Activated CD4-positive, alpha-beta T cell treated with anti-CD3 and anti-CD28 coated beads for 24 hours (primary cell): ENCODE measurements around the gene PLCL1.
A peak's percentile ranks its signal among the peaks of the same experiment; 100 is the strongest.

Source experiments
- DNase-seq, 2 donors: peaks; one replicate each; pipeline ENCODE4 v3.0.0-alpha.2; 2020; ENCODE audit warnings: low read depth in 2 of 2

The PLCL1 gene

DNA sequence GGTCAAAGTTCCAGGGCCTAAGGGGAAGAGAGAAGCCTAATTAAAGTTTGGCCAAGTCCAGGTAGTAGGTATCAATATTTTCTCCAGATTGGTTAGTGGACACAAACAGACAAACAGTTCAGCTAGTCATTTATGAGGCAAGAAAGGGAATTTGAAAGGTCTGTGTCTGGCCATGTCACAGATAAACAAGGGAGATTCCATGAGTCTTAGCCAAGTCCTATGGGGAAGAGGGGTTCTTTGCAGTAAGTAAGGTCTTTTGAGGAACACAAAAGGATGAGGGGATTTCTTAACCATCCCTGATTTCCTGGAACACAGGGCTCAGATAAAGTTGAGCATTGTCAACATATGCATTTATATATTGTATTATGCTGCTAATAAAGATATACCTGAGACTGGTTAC, 310.8 kb downstream of the PLCL1 start:
- no peak for DNase-seq

DNA sequence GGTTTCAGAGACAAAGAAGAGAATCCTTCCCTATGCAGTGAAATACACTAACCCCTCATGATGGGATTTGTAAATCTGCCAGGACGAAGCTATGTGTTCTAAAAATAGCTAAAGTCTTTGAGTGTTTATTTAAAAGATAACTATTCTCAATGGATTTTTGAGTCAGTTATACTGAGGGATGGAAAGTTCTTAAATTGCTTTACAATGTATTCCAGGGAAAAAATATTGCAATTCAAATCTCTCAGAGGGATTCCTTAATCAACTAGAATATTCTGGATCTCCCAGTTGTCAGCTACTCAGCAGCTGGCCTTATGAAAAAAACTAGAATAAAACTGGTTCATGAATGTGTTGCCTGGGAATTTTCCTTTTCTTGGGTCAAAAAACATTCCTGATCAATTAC, 312.4 kb downstream of the PLCL1 start:
- no peak for DNase-seq

DNA sequence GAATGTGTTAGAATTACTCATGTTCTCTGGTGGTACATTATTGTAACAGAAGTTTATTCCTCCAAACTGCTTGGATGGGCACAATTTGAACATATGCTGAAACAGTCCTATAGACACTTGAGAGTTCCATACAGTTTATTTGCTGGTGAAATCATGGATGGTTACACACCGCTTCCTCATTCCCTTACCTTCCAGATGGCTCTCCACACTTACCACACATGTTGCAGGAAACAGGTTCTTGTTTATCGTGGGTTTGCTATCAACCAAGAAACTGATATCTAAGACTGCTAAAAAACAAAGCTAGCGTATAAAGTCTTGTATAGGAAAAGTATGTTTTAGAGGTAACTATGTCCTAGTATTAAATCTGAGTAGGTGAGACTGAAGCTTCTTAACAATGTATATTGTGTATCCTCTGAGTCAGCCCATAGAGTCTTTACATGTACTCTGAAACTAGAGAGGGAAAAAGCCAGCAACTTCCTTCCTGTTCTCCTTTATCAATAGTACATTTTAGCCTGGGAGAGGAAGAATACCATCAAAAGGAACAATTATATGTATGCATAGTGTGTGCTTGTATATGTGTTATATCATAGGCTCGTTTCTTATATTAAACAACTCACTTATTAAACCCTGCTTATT, 313.1 kb downstream of the PLCL1 start:
- DNase-seq = no peak

DNA sequence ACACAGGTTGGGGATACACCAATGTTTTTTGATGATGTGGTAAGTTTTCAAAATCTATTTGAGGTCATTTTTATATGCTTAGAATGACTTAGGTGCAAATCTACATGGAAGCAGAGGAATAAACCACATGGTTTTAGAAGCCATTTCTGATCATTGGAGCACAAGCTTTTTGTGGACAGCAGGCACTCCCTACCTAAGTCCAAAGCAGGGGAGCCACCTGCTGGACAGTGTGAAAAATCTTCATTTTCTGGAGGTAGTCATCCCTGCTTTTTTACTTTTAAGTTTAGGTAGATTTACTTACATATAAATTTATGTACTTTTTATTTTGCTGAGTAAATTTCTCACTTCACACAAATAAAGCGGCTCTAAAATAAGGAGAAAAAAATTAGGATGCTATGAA, 323.2 kb downstream of the PLCL1 start:
- DNase-seq = peak; percentile 19 to 25

DNA sequence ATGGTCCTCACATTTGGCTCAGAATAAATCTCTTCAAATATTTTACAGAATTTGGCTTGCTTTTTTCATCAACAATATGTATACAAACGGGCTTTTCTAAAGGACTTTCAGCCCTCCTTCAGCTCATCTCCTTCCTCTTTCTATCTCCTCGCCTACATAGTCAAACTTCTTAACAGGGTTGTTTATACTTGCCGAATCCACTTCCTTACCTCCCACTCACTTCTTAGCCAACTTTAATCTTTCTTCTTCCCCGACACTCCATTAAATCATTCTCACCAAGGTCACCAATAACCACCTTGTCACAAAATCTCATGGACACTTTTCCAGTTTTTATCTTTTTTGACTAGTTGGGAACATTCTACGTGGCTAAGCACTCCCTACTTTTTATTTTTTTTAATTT, 325.2 kb downstream of the PLCL1 start:
- DNase-seq = no peak

DNA sequence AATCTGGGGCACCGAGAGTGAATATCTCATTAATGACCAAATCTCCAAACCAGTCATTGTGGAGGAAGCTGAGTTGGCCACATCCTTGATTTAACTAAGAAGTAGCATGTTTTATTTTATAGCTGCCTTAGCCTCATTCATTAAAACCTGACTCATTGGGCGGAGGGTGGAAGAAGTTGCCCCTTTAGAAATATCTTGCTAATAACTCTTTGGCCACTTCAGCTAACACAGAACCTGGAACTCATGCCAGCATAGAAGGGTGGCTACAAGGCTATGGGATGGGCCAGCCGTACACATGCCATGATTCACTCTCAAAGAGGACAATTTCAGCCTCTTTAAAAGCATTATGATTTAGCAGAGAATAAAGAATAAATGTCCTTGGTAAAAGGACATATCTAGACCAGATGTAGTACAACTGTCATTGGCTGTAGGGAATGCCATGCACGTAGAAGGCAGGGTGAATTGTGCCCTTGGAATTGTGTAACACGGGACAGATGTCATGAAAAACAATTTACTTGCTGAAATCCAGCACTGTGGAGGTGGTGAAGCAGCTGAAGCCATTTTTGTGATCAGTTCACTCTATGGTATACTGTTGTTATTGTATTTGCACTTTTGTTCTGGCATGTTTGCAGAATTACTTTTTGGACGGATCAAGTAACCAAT, 330.0 kb downstream of the PLCL1 start:
- DNase-seq = no peak

DNA sequence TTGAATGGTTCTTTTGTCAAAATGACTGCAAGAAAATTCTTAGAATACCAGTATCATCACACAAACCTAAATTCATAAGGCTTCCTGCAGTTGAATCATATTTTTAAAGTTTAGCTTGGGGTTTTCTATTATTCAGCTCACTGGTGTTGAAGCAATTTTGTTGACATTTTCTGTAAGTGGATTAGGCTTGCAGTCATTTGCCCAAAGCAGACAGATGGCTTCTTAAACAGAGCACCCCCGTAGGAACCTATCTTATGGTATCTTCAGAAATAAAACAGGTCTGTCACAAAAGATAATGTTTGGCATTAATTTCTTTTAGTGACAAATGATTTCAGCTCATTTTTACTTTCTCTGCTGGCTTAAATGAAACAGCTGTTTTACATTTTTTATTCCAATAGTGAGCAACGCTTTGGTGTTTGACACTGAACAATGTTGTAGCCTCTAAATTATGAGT, 331.1 kb downstream of the PLCL1 start:
- DNase-seq = no peak

DNA sequence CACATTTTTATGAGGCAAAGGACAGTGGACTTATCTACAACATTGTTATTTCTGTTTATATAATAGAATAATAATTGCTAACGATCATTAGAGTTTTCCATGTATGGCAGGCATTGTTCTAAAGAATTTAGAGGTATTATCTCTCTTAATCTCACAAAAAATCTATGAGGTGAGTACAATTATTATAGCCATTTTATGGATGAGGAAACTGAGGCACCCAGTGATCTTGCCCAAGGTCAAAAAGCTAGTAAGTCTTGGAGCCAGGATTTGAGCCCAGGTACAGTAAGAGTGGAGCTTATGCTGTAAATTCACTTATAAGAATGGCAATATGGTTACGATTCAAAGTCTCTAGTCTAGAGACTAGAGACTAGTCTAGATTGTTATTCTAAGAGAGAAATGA, 331.7 kb downstream of the PLCL1 start:
- DNase-seq = no peak

DNA sequence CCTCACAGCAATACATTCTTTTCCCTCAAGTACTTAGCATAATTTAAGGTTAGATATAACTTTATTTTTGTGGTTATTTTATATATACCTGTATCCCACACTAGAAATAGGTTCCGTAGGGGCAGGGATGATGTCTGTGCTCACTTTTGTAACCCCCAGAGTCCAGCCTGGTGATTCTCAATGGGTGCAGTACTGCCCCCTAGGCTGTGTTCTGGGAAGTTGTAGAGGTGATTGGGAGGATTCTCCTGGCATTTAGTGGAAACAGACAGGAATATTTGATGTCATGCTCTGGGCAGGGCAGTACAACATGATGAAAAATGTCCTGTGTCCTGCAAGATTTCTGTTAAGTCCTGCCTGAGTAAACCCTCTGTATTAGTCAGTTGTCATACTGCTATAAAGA, 333.3 kb downstream of the PLCL1 start:
- no peak for DNase-seq

DNA sequence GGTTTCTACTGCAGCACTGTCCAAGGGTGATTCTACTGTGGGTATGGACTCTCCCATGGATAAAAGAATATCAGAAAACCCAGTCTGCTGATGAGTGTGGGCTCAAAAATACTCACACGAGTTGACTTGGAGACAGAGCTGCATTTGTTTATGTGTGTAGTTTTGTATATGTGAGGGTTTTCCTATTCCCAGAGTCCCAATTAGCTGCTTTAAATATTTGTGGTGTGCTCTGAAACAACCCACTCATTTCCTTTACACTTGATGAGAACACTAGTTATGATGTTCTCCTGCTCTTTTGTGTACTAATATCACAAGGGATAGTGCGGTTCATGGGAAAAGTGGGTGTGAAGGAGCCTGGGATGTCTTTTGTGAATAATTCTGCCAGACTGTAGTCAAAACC, 337.3 kb downstream of the PLCL1 start:
- no peak for DNase-seq

DNA sequence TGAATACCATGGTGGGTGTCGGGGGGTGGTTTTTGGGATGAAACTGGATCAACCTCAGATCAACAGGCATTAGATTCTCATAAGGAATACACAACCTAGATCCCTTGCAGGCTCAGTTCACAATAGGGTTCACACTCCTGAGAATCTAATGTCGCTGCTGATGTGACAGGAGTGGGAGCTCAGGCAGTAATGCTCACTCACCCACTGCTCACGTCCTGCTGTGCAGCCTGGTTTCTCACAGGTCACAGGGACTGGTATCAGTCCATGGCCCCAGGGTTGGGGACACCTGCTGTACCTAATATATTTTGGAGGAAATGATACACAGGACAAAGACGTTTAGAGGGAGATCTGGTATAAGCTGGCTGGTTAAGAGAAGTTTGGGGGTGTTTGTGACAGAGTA, 338.8 kb downstream of the PLCL1 start:
- no peak for DNase-seq

DNA sequence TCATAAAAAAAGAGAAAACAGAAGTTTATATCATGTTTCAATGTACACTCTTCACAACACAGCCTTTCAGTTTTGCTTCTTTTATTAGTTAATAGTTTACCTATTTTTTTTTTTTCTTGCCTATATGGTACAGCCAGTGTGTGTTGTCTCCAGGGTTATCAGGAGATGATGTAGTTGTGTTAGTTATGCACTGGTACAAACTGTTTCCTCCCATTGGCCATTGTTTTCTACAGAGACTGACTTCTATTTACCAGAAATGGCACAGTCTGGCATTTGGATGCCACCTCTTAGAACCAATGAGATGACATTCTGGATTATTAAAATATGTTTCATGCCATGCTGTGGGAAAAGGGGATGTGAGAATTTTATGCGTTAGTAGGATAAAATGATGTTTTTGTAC, 339.4 kb downstream of the PLCL1 start:
- DNase-seq = no peak

DNA sequence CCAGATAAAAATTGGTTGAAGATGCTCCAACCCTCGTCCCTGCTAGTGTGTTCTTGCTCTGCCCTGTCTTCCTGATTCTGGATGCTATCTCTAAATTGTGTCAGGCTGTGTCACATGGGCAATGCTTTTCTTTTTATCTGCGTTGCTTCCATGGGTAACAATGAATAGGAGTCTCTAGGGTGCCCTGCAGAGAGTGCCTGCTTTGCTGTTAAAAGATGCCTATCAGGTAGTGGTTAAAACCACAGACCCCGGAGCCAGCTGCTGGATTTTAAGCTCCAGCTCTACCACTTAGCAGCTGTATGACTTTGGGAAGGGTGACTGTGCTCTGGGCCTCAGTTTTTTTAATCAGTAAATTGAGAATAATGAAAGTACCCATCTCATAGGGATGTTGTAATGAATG, 340.3 kb downstream of the PLCL1 start:
- DNase-seq = no peak

DNA sequence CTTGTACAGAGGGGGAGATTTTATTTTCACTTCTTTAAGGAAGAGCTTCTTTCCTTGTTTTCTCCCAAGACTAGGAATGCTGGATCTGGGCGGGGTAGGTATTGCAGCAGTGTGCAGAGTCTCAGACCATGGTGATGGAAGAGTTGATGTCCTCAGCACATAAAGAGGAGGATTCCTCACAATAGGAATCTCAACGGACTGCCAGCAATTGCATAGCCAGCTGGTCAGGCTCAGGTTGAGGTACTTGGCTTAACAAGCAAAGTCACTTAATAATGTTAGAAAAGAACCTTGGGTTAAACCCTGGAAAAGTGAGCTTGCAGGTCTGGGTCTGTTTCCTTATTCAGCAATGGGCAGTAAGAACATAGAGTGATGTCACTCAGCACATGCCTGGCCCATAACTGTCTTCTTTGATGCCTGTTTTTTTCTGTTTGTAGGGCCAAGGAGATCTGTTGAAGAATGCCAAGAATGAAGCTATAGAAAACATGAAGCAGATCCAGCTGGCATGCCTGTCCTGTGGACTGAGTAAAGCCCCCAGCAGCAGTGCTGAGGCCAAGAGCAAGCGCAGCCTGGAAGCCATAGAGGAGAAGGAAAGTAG, 342.1 kb downstream of the PLCL1 start:
- no peak for DNase-seq

DNA sequence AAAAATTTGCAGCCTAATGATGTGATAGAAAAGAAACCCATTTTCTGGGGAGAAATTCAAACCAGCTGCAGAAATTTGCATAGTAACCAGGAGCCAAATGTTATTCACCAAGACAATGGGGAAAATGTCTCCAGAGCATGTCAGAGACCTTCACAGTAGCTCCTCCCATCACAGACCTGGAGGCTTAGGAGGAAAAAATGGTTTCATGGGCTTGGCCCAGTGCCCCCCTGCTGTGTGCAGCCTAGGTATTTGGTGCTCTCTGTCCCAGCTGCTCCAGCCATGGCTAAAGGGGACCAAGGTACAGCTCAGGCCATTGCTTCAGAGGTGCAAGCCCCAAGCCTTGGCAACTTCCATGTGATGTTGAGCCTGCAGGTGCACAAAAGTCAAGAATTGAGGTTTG, 352.9 kb downstream of the PLCL1 start:
- DNase-seq = no peak

DNA sequence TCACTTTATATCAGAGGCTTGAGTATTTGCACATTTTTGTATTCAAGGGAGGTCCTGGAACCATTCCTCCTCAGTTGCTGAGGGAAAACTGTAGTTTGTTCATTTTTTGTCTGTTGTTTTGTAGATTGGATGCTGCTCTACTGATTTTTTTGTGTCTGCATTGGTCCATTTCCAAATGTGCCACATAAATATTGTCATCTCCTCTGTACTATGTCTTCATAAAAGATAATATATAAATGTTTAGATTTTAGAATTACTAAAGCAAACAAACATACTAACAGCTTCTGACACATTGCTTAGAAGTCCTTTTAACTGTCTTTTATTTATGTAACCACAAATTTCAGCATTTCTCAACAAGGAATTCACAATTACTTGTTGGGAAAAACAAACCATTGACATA, 356.8 kb downstream of the PLCL1 start:
- DNase-seq = no peak

DNA sequence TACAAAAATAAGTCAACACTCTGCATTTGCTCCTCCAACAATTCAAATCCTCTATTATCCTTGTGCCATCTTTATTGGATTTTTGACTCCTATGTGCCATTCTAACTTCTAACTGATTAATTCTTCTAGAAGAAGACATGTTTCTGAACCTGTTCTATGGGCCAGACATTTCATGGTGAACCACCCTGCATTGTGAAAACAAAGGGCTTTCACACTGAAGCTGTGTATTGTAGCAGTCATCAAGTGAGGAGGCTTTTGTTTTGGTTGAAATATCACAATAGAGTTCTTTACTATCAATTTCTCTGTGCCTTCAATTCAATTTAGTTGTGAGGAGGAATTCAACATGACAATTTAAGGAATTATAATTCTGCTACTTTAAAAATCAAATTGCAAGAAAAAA, 357.9 kb downstream of the PLCL1 start:
- no peak for DNase-seq

DNA sequence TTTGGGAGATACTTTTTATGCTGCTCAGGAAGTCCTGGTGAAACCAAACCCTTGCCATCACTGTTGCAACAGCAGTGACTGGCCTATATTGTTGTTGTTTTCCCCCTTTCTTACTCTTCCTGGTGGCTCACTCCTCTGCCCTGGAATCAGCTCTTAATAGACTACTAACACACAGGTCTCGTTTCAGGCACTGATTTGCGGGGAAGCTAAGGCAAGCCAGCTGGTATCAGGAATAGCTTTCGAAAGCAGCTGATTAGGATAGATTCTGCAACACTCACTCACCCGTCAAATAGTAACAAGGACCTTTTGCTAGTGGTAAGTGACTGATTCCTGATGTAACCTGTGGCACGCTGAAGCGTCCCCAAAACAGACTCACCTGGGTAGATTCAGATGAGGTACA, 360.4 kb downstream of the PLCL1 start:
- no peak for DNase-seq

DNA sequence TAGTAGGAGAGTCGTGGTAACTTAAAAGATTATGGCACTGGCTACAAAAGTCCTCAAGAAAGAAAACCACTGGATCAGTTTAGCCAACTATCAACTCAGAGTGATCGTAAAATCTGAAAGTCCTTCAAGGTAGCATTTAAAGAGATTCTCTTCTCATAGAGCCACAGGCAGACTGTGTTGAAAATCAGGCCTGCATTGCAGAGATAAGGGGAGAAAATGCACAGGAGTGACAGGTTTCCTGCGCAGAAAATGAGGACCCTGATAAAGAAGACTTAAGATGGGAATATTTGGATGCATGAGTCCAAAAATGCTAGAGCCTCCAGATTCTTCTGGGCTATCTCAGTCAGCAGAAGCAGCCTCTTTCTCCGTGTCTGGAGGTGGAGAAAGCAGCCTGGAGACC, 360.9 kb downstream of the PLCL1 start:
- no peak for DNase-seq

DNA sequence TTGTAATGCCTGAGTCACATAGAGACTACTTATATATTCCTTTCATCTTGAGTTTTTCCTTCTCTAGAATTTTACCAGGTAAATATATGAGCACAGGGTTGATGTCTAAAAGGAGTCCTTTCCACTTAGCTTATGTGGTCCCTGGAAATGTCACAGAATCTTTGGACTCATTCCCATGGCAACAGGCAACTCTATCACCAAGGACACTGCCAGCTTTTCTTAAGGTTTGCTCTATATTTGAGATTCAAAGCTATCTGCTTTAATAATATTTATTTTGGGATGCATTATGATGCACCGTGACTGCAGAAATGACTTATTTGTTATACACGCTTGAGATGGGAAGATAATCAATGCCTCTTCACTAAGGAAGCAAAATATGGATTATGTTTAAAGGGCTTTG, 363.0 kb downstream of the PLCL1 start:
- DNase-seq = no peak

DNA sequence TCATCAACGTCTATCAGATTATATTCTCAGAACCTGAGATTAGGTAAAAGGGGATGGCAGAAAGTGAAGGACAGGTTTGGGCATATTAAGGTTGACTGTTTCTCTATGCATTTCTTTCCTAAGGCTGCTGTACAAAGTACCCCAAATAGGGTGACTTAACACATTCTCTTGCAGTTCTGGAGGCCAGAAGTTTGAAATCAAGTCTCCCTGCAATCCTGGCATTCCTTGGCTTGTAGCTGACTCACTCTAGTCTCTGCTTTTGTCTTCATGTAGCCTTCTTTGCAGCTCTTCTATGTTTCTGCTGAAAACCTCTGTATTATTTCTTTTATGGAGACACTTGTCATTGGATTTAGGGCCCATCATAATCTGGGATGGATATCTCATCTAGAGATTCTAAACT, 364.3 kb downstream of the PLCL1 start:
- DNase-seq = no peak

DNA sequence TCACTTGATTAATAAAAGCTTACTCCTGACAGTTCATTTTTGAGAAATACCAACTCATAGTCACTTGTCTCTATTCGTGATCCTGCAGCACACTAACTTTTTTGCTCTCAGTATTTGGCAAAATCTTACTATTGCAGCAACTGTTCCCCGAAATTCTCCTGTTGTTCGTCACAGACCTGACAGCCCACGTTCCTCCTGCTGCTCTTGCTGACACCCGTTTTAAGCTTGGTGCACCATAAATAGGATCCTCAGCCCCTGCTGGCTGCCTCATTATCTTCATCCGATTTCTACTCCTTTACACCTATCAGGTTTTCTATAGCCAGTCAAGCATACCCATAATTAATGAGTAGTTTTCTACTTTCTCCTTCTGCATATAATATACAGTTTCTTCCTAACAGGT, 368.8 kb downstream of the PLCL1 start:
- DNase-seq = no peak

DNA sequence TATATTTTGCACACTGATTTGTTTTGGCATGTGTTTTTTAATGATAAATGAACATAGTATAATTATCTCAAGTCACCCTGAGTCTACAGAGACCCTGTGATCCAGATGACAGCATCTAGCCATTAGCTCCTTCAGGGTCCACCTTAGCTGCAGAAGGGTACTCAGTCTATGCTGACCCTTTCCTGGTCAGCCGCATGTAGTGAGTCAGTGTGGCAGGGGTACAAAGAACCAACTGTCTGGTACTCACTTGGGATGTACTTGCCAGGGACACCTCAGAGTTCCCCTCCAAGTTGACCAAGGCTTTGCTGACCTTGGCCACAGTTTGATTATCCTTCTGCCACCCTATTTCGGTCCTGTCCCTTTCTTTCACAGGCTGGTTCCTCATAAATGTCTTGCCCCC, 369.5 kb downstream of the PLCL1 start:
- no peak for DNase-seq

DNA sequence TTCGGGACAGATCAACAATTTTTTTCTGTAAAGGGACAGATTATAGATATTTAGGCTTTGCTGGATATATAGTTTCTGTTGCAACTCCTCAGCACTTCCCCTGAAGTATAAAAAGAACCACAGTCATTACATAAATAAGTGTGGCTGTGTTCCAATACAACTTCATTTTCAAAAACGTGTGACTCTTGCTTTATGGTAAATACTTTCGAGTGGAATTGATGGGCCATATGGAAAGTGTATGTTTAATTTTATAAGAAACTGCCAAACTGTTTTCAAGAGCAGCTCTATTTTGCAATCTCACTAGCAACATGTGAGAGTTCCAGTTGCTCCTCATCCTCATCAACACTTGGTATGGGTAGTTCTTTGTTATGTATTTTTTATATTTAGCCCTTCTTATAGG, 370.9 kb downstream of the PLCL1 start:
- no peak for DNase-seq
